Measurements from ENCODE around the gene DAPK1.

DAPK1 gene

GRCh38 chr9:87701931-87702421 lies 204.3 kb downstream of the DAPK1 start:
- POLR2A ChIA-PET, result no interaction called here
- CTCF ChIA-PET, result interaction anchor here (1.2 to 2.2 kb wide), 2 partner anchors 12 to 18 kb away, joined by 3 to 8 read pairs; no protein-coding TSS in a partner anchor
- TF ChIP-seq CTCF (IDR thresholded peaks at IDR 0.05; ENCODE audit: control extremely low read depth, extremely low read depth, low read depth, missing control alignments), result no peak
- no peak for DNase-seq (ENCODE audit: extremely low spot score)

- ChIA-PET CTCF (interaction anchor here (1.2 to 2.2 kb wide), 2 partner anchors 11 to 19 kb away, joined by 3 to 8 read pairs; no protein-coding TSS in a partner anchor), POLR2A (no interaction called here)
- DNase-seq (ENCODE audit: extremely low spot score), result no peak
- no peak for TF ChIP-seq CTCF (IDR thresholded peaks at IDR 0.05; ENCODE audit: control extremely low read depth, extremely low read depth, low read depth, missing control alignments)
These were observed 205.3 kb downstream of the DAPK1 start for GRCh38 chr9:87702921-87703320.

- POLR2A ChIA-PET, result no interaction called here
- CTCF ChIA-PET, result no interaction called here
These were observed 206.1 kb downstream of the DAPK1 start for GRCh38 chr9:87703636-87704276.

GRCh38 chr9:87704342-87704741 lies 206.7 kb downstream of the DAPK1 start:
- no peak for DNase-seq (ENCODE audit: extremely low spot score)
- CTCF ChIA-PET, result no interaction called here
- TF ChIP-seq CTCF (IDR thresholded peaks at IDR 0.05; ENCODE audit: control extremely low read depth, extremely low read depth, low read depth, missing control alignments), result no peak
- POLR2A ChIA-PET, result no interaction called here

More at GRCh38 chr9:87703636-87704276, 206.1 kb downstream of the DAPK1 start:
- TF ChIP-seq CTCF (IDR thresholded peaks at IDR 0.05; ENCODE audit: control extremely low read depth, extremely low read depth, low read depth, missing control alignments), result no peak
- no peak for DNase-seq (ENCODE audit: extremely low spot score)

- CTCF ChIA-PET, result interaction anchor here (1.1 kb wide), 1 partner anchor 16 kb away, joined by 3 read pairs; no protein-coding TSS in a partner anchor
- no peak for DNase-seq (ENCODE audit: extremely low spot score)
- TF ChIP-seq CTCF (IDR thresholded peaks at IDR 0.05; ENCODE audit: control extremely low read depth, extremely low read depth, low read depth, missing control alignments), result no peak
- POLR2A ChIA-PET, result no interaction called here
These were observed 208.5 kb downstream of the DAPK1 start for GRCh38 chr9:87706066-87706739.

GRCh38 chr9:87707805-87708506 lies 210.3 kb downstream of the DAPK1 start:
- ChIA-PET CTCF (interaction anchor here (1.1 kb wide), 1 partner anchor 17 kb away, joined by 3 read pairs; no protein-coding TSS in a partner anchor), POLR2A (no interaction called here)
- DNase-seq (ENCODE audit: extremely low spot score), result no peak
- TF ChIP-seq CTCF (IDR thresholded peaks at IDR 0.05; ENCODE audit: control extremely low read depth, extremely low read depth, low read depth, missing control alignments), result no peak
